GM12801 (cell line): Measurements from ENCODE around the gene TMCC1.

ENCODE experiments used
- TF ChIP-seq, protein P1 (sequence below): IDR thresholded peaks from one replicate; pipeline ENCODE4 v1.5.1; 2011; ENCODE audit warnings: control low read depth; ENCODE audit not compliant: insufficient read length; ENCODE audit errors: extremely low read depth

Gene TMCC1

DNA sequence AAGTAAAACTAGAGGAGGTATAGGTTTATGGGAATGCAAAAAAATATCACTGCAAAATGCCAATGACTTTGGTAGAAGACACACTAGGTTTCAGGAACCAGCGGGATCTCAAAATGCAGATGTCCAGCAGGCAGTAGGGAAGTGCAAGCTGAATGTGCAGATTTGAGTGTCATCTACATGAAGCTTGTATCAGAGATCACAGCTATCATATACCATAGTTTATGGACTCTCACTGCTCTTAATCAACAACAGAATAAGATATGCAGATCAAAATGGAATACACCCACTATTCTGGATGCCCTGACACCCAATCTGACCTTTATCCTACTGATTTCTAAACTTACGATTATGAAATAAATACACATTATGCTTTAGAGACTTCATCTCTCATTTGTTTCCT lies 27.7 kb downstream of the TMCC1 start:
- TF ChIP-seq, protein P1, sequence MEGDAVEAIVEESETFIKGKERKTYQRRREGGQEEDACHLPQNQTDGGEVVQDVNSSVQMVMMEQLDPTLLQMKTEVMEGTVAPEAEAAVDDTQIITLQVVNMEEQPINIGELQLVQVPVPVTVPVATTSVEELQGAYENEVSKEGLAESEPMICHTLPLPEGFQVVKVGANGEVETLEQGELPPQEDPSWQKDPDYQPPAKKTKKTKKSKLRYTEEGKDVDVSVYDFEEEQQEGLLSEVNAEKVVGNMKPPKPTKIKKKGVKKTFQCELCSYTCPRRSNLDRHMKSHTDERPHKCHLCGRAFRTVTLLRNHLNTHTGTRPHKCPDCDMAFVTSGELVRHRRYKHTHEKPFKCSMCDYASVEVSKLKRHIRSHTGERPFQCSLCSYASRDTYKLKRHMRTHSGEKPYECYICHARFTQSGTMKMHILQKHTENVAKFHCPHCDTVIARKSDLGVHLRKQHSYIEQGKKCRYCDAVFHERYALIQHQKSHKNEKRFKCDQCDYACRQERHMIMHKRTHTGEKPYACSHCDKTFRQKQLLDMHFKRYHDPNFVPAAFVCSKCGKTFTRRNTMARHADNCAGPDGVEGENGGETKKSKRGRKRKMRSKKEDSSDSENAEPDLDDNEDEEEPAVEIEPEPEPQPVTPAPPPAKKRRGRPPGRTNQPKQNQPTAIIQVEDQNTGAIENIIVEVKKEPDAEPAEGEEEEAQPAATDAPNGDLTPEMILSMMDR: no peak

DNA sequence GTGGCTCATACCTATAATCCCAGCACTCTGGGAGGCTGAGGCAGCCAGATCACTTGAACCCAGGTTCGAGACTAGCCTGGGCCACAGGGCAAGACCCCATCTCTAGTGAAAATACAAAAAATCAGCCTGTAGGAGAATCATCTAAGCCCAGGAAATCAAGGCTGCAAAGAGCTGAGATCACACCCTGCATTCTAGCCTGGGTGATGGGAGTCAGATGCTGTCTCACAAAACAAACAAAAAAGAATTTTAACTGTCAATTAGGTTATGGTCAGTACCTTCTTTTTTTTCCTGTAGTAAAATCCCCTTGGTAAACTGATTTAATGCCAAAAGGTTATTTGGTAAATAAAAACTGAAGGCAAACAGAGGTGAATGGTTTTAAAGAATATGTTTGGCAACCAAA lies 29.0 kb downstream of the TMCC1 start:
- TF ChIP-seq, protein P1: no peak

DNA sequence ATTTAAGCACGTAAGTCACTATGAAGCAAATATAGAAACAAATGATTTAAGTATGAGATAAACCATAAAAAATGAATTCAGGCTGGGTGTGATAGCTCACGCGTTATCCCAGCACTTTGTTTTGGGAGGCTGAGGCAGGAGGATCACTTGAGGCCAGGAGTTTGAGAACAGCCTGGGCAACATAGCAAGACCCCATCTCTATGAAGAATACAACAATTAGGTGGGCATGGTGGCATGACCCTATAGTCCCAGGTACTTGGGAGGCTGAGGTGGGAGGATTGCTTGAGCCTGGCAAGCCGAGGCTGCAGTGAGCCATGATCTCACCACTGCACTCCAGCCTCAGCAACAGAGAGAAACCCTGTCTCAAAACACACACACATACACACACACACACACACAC lies 34.2 kb downstream of the TMCC1 start:
- TF ChIP-seq, protein P1: no peak

DNA sequence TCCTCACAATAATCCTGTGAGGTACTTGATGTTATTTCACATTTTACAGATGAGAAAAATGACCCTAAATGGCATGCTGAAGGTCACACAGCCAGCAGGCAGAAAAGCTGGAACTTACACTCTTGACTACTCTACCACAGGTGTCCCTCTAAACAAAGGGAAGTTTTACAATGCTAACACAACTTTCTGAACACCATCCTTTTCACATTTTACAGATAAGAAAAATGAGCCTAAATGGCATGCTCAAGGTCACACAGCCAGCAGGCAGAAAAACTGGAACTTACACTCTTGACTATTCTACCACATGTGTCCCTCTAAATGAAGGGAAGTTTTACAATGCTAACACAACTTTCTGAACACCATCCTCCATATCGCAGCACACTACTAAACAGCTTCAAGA lies 35.6 kb downstream of the TMCC1 start:
- TF ChIP-seq, protein P1: no peak

DNA sequence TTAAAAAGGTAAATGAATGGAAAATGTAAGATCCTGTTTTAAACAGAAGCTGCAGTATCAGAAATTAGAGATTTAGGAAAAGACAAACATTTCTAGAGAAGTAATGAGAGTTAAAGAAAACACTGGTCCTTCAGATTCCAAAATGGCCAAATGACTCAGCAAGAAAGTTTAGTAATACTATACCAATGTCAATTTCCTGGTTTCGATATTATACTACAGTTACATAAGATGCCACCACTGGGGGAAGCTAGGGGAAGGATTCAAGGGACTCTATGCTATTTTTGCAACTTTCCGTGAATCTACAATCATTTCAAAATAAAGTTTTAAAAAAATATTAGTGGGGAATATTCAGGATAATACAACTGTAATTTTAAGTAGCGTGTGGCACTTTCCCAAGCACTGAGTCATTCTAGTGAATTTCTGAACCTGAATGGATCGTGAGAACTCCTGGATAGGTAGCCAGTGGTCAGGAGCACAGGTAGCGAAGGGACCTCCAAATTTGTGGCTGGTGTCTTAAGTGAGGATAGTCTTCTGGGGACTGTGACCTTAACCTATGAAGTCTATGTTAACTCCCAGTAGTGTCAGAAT lies 37.6 kb downstream of the TMCC1 start:
- TF ChIP-seq, protein P1: no peak

DNA sequence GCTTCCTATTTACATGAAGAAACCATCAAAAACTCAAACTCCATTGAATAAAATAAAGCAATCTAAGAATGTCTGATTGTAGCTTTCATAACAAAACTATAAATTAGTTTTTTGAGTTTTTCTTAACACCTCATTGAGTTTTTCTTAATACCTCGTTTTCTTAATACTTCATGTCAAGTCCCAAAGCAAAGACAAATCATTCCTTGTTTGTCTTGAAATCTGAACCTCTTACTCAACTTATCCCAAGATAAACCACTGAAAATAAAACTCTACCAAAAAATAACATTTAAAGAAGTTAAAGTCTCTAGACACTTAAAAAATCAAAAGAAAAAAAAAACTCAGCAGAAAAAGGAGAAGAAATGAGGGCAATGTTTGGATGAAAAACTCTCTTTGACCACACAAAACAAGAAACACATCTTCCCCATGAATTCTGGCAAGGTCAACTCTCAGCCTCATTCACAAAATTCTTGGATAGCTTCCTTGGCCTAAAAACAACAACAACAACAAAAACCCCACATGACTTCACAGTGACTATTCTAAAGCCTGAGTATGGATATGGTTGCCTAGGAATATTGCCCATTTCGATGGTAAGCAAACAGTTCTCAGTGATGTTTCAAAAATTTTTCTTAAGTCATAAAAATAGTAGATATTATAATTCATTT lies 38.2 kb downstream of the TMCC1 start:
- TF ChIP-seq, protein P1: no peak

DNA sequence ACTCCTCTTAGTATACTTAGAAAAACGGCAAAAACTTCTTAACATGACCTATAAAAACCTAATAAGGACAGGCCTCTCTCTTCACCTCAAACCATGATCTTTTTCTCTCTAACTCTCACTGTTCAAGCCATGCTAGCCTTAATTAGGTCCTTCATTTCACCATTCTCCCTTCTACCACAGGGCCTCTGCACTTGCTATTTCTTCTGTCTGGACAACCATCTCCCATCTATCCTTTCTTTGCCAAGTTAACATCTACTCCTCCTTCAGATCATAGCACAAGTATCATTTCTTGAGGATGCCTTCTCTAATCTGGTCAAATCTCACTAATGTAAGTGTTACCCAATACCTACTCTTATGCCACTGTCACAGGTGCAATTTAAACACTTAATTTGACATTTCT lies 39.1 kb downstream of the TMCC1 start:
- TF ChIP-seq, protein P1: no peak
